ENCODE measurements around the gene PRRG2.
A peak's percentile ranks its signal among the peaks of the same experiment; 100 is the strongest.
"Not testable (repeated sequence)": the region's sequence is repeated elsewhere in the genome, so short reads cannot be mapped to it uniquely, and the experiment has no call there.

Gene PRRG2

DNA sequence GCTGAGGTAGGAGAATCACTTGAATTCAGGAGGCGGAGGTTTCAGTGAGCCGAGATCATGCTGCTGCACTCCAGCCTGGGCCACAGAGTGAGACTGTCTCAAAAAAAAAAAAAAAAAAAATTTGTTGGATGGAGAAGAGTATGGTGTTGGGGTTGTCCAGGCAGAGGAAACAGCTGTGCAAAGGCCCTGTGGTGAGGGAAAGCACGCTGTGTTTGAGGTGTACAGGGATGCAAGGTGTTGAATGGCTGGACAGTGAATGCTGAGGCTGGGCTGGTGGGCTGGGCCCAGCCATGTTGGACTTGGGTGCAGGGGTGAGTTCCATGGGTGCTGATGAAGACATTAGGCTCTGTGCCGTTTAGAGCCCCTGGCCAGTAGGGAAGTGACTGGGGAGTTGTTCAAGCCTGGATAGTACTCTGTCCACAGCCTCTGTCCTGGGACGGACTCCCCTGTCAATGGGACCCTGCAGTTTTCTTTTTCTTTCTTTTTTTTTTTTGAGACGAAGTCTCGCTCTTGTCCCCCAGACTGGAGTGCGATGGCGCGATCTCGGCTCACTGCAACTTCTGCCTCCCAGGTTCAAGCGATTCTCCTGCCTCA lies 28.5 kb downstream of the PRRG2 start:
- DNase-seq (ENCODE audit: low spot score) = no peak

- peak; percentile 27 for DNase-seq (ENCODE audit: low spot score)
Measured at GRCh38 chr19:49613374-49613773, 32.3 kb downstream of the PRRG2 start.

GRCh38 chr19:49614096-49614833 lies 33.1 kb downstream of the PRRG2 start:
- peak; percentile 62 for DNase-seq (ENCODE audit: low spot score)

GRCh38 chr19:49615861-49616260 lies 34.7 kb downstream of the PRRG2 start:
- no peak for DNase-seq (ENCODE audit: low spot score)

GRCh38 chr19:49616532-49616931 lies 35.4 kb downstream of the PRRG2 start:
- DNase-seq (ENCODE audit: low spot score) = no peak

GRCh38 chr19:49616945-49617344 lies 35.8 kb downstream of the PRRG2 start:
- no peak for DNase-seq (ENCODE audit: low spot score)

- not testable (repeated sequence) for DNase-seq (ENCODE audit: low spot score)
Measured at GRCh38 chr19:49617860-49618259, 36.7 kb downstream of the PRRG2 start.

- DNase-seq (ENCODE audit: low spot score) = no peak
Measured at GRCh38 chr19:49624967-49625910, 44.1 kb downstream of the PRRG2 start.

- no peak for DNase-seq (ENCODE audit: low spot score)
Measured at GRCh38 chr19:49626226-49626625, 45.1 kb downstream of the PRRG2 start.

- no peak for DNase-seq (ENCODE audit: low spot score)
Measured at GRCh38 chr19:49629659-49630058, 48.5 kb downstream of the PRRG2 start.

DNA sequence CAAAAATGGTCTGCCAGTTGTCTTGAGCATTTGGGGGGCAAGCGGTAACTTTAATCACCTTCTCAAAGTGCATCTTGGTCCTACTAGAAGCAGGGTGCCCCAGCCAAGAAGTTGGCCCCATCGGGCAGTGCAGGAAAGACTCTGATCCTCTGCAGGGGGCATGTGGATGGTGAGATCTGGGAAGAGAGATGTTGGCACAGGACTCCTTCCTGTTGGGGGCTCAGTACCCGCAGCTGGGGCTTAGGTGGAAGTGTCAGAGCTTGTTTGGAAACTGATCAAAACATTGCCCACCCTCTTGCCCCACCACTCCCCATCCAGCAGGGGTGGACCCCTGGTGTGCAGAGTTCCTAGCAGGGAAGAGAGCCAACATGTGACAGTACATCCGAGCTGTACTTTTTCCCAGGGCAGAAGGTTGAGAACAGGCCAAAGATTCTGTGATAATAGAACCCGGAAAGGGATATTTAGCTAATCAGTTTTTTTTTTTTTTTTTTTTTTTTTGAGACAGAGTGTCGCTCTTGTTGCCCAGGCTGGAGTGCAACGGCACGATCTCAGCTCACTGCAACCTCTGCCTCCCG lies 50.0 kb downstream of the PRRG2 start:
- DNase-seq (ENCODE audit: low spot score) = no peak

DNA sequence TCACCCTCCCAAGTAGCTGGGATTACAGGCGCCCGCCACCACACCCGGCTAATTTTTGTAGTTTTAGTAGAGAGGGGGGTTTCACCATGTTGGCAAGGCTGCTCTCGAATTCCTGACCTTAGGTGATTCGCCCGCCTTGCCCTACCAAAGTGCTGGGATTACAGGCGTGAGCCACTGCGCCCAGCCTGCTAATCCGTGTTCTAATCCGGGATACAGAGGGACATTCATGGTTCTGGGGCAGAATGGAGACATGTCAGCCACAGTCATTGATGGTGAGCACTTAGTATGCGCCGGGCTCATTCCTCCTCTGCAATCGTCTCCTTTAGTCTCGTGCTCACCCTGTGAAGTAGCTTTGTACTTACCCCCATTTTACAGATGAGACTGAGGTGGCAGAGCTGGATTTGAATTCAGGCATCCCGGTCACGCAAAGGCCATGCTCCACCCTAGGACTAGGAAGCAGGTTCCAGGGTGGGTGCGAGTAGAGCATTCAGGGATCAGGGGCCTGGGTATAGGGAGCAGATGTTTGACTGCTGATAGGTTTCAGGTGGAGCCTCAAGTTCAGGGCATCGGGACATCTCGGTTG lies 50.6 kb downstream of the PRRG2 start:
- DNase-seq (ENCODE audit: low spot score) = no peak

- no peak for DNase-seq (ENCODE audit: low spot score)
Measured at GRCh38 chr19:49632576-49632975, 51.5 kb downstream of the PRRG2 start.

DNA sequence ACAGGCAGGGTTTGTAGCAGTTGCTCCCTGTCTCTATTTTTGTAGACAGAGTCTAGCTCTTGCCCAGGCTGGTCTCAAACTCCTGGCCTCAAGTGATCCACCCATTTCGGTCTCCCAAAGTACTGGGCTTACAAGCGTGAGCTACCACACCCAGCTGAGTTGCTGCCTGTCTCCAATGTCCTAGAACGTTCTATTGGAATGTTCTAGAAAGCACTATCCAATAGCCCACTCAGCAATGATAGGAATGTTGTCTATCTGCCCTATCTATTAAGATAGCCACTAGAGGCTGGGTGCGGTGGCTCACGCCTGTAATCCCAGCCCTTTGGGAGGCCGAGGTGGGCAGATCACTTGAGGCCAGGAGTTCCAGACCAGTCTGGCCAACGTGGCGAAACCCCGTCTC lies 52.2 kb downstream of the PRRG2 start:
- not testable (repeated sequence) for DNase-seq (ENCODE audit: low spot score)

DNA sequence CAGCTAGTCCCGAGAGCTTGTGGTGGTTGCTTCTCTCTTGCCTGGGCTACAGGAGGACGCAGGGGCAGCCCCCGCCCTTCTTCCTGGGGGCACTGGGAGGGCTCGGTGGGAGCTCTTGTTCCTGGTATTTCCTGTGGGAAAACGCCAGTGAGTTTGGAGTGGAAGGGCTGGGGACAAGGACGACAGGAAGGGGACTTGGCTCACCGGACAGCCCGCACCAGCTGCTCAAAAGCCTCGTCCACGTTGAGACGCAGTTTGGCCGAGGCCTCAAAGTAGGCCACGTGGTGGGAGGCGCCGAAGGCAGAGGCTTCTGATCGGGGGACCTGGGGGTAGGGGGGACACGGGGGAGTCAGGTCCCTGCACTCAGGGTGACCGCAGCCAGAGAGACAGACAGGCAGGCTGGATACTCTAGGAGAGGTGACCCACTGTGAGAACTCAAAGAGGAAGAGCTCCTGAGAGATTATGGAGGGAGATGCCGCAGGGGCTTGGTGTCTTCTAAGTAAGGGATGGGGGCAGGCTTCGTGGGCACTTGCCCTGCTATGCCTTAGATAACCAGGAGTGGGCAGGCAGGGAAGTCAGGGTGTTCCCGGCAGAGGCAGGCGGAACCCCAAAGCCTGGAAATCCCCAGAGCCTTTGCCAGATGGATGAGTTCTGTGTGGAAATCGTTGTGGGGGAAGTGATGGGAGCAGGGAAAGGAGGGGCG lies 54.6 kb downstream of the PRRG2 start:
- DNase-seq (ENCODE audit: low spot score) = no peak

- no peak for DNase-seq (ENCODE audit: low spot score)
Measured at GRCh38 chr19:49636233-49636932, 55.3 kb downstream of the PRRG2 start.

- peak; percentile 86 for DNase-seq (ENCODE audit: low spot score)
Measured at GRCh38 chr19:49637821-49638738, 57.0 kb downstream of the PRRG2 start.

DNA sequence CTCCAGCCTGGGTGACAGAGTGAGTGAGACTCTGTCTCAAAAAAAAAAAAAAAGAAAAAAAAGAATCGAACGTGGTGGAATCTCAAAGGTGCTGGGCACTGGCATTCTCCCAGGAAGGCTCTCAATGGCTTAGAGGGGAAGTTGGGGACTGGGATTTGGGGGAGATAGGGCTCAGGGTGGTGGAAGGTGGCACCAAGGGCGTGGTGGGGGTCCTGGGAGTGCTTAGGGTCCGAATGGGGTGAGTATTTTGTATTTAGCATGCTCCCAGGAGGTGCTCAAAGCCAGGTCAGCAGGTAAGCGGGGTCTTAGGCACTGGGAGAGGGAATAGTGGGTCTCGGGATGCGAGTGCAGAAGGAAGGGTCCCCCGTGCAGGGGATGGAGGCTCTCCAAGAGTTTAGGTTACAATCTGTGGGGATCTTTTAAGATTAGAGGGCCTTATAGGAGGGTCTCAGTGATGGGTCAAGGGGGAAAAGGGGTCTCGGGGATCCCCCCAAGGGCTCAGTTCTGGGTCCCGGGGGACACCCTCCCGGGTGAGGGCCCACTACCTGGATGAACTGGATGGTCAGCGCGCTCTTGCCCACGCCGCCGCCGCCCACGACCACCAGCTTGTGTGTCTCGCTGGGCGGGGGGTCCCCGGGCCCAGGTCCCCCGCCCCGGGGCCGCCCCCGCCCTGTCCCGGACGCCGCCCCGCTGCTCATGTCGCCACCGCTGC lies 58.4 kb downstream of the PRRG2 start:
- DNase-seq (ENCODE audit: low spot score) = peak; percentile 27
